Brain microvascular endothelial cell (primary cell): ENCODE results near the gene F8A2.
"Not testable (repeated sequence)": the region's sequence is repeated elsewhere in the genome, so short reads cannot be mapped to it uniquely, and the experiment has no call there.

ENCODE experiments used
- DNase-seq: peaks from one replicate; pipeline ENCODE4 v3.0.0-alpha.2; 2020
- H3K27ac ChIP-seq: fragments of 250-450 bp; sonication (Bioruptor Pico); 2 replicates; pipeline ENCODE4 v1.5.1; 2020; ENCODE audit warnings: mild to moderate bottlenecking, moderate library complexity
- H3K27me3 ChIP-seq: fragments of 250-450 bp; sonication (Bioruptor Pico); replicated peaks from 2 replicates; pipeline ENCODE4 v1.5.1; 2020; ENCODE audit warnings: mild to moderate bottlenecking
- H3K36me3 ChIP-seq: fragments of 250-450 bp; sonication (Bioruptor Pico); replicated peaks from 2 replicates; pipeline ENCODE4 v1.5.1; 2020; ENCODE audit warnings: mild to moderate bottlenecking
- H3K4me3 ChIP-seq: 2 replicates; pipeline ENCODE4 v1.5.1; 2011; ENCODE audit warnings: low read depth, mild to moderate bottlenecking, control low read depth, low read length, moderate library complexity
- CTCF ChIP-seq: IDR thresholded peaks from 2 replicates; pipeline ENCODE4 v1.5.1; 2011; ENCODE audit warnings: low read depth, mild to moderate bottlenecking, moderate library complexity, low read length, control low read depth, inconsistent platforms; ENCODE audit errors: missing control alignments
- in situ Hi-C: cut with HindIII; loops from 2 replicates; pipeline ENCODE4 v1.10.0; 2017; ENCODE audit warnings: low sequenced_read_pairs, low pct_ligation_motif_present

F8A2 gene

GRCh38 chrX:155381843-155382528, at the start of gene F8A2:
TSS of gene F8A2 (plus strand) at chrX:155382095. CDS start at chrX:155382115, 20 bp downstream.
- H3K27ac ChIP-seq, DNase-seq, in situ Hi-C loops, H3K4me3 ChIP-seq, H3K36me3 ChIP-seq, H3K27me3 ChIP-seq: not testable (repeated sequence)

GRCh38 chrX:155333544-155334100, 48.3 kb upstream of the F8A2 start:
- H3K36me3 ChIP-seq, result no peaks in the 10 kb centered on the region
- no peak for DNase-seq
- in situ Hi-C loops, result no loop called here
- no peak for TF ChIP-seq CTCF
- no peak overlapping the region for H3K4me3 ChIP-seq
- H3K27ac ChIP-seq, result no peak overlapping the region
- H3K27me3 ChIP-seq, result no peaks in the 10 kb centered on the region

- Histone ChIP-seq H3K27me3 (no peaks in the 10 kb centered on the region), H3K27ac (no peak within 1 kb of the TSS), H3K4me3 (no peak within 1 kb of the TSS), H3K36me3 (no peaks in the 10 kb centered on the region)
- DNase-seq, result peak; percentile 12
- in situ Hi-C loops, result no loop called here
- TF ChIP-seq CTCF, result no peak
These were observed 47.2 kb upstream of the F8A2 start, which contains the start of gene CLIC2 for GRCh38 chrX:155334486-155335336. TSS of gene CLIC2 (minus strand) at chrX:155334614. CDS start at chrX:155334427, 187 bp downstream.

- H3K27ac ChIP-seq, in situ Hi-C loops: not testable (repeated sequence)
These were observed 46.6 kb upstream of the F8A2 start for GRCh38 chrX:155335337-155335712.

GRCh38 chrX:155345689-155346088, 36.2 kb upstream of the F8A2 start:
- H3K27me3 ChIP-seq, H3K4me3 ChIP-seq, H3K27ac ChIP-seq, H3K36me3 ChIP-seq, in situ Hi-C loops, DNase-seq: not testable (repeated sequence)

More at GRCh38 chrX:155335337-155335712, 46.6 kb upstream of the F8A2 start:
- H3K36me3 ChIP-seq, H3K4me3 ChIP-seq, DNase-seq, H3K27me3 ChIP-seq: not testable (repeated sequence)

- H3K4me3 ChIP-seq, in situ Hi-C loops, H3K27ac ChIP-seq, H3K36me3 ChIP-seq, DNase-seq, H3K27me3 ChIP-seq: not testable (repeated sequence)
These were observed 32.4 kb upstream of the F8A2 start for GRCh38 chrX:155349448-155349847.

GRCh38 chrX:155363712-155364111, 18.2 kb upstream of the F8A2 start:
- in situ Hi-C loops, H3K27ac ChIP-seq, H3K36me3 ChIP-seq, H3K4me3 ChIP-seq, H3K27me3 ChIP-seq, DNase-seq: not testable (repeated sequence)

GRCh38 chrX:155373777-155374458, 8.0 kb upstream of the F8A2 start:
- in situ Hi-C loops, result not testable (repeated sequence)

GRCh38 chrX:155379802-155380201, 2.1 kb upstream of the F8A2 start:
- H3K4me3 ChIP-seq, H3K36me3 ChIP-seq, H3K27me3 ChIP-seq, DNase-seq, in situ Hi-C loops, H3K27ac ChIP-seq: not testable (repeated sequence)

More at GRCh38 chrX:155373777-155374458, 8.0 kb upstream of the F8A2 start:
- not testable (repeated sequence) for H3K4me3 ChIP-seq, DNase-seq, H3K36me3 ChIP-seq, H3K27ac ChIP-seq, H3K27me3 ChIP-seq

- in situ Hi-C loops, H3K27me3 ChIP-seq, H3K36me3 ChIP-seq, DNase-seq, H3K27ac ChIP-seq, H3K4me3 ChIP-seq: not testable (repeated sequence)
These were observed 653 bp downstream of the F8A2 start for GRCh38 chrX:155382529-155382967.
